Hematopoietic multipotent progenitor cell treated with erythropoietin and hydrocortisone succinate and interleukin-3 and kit ligand, for 6 days (in vitro differentiated cells): ENCODE measurements around the gene TFCP2L1.
"Not testable (repeated sequence)": the region's sequence is repeated elsewhere in the genome, so short reads cannot be mapped to it uniquely, and the experiment has no call there.

Source experiments
- DNase-seq: peaks from one replicate; pipeline ENCODE4 v3.0.0-alpha.2; 2015

Gene TFCP2L1

GRCh38 chr2:121242175-121242875 is 42.7 kb downstream of the TFCP2L1 start:
- no peak for DNase-seq

GRCh38 chr2:121241466-121241865 is 43.5 kb downstream of the TFCP2L1 start:
- DNase-seq = no peak

- DNase-seq = no peak
Observed at GRCh38 chr2:121240436-121240835, 44.6 kb downstream of the TFCP2L1 start.

- no peak for DNase-seq
Observed at GRCh38 chr2:121239969-121240368, 45.0 kb downstream of the TFCP2L1 start.

GRCh38 chr2:121239471-121239870 is 45.5 kb downstream of the TFCP2L1 start:
- DNase-seq = no peak

GRCh38 chr2:121238828-121239227 is 46.2 kb downstream of the TFCP2L1 start:
- DNase-seq = no peak

- no peak for DNase-seq
Observed at GRCh38 chr2:121237980-121238665, 46.9 kb downstream of the TFCP2L1 start.

- no peak for DNase-seq
Observed at GRCh38 chr2:121237336-121237979, 47.5 kb downstream of the TFCP2L1 start.

- no peak for DNase-seq
Observed at GRCh38 chr2:121236650-121237180, 48.3 kb downstream of the TFCP2L1 start.

- no peak for DNase-seq
Observed at GRCh38 chr2:121236101-121236640, 48.8 kb downstream of the TFCP2L1 start.

GRCh38 chr2:121235542-121235941 is 49.5 kb downstream of the TFCP2L1 start:
- DNase-seq = no peak

GRCh38 chr2:121234791-121235190 is 50.2 kb downstream of the TFCP2L1 start:
- DNase-seq = no peak

GRCh38 chr2:121234144-121234543 is 50.9 kb downstream of the TFCP2L1 start:
- DNase-seq = no peak

GRCh38 chr2:121233486-121234110 is 51.4 kb downstream of the TFCP2L1 start:
- no peak for DNase-seq

- DNase-seq = peak; percentile 29
Observed at GRCh38 chr2:121232626-121233265, 52.3 kb downstream of the TFCP2L1 start.

- DNase-seq = no peak
Observed at GRCh38 chr2:121231385-121232000, 53.5 kb downstream of the TFCP2L1 start.

GRCh38 chr2:121228521-121228920 is 56.5 kb downstream of the TFCP2L1 start:
- DNase-seq = no peak

- not testable (repeated sequence) for DNase-seq
Observed at GRCh38 chr2:121227381-121228144, 57.4 kb downstream of the TFCP2L1 start.

- DNase-seq = not testable (repeated sequence)
Observed at GRCh38 chr2:121225681-121226080, 59.3 kb downstream of the TFCP2L1 start.

GRCh38 chr2:121220995-121221394 is 64.0 kb downstream of the TFCP2L1 start:
- DNase-seq = no peak

- no peak for DNase-seq
Observed at GRCh38 chr2:121219866-121220265, 65.1 kb downstream of the TFCP2L1 start.
